Measurements from ENCODE around the gene RPL5. TPM values are rescaled to one million over a fixed set of nuclear protein-coding genes. Genes with fewer than 3 reads are reported as not detected.
A peak's percentile ranks its signal among the peaks of the same experiment; 100 is the strongest.

RPL5 gene
- total RNA-seq, 1 experiment from 2014 or later, result 1,480 TPM

GRCh38 chr1:92784639-92785500, 47.0 kb upstream of the RPL5 start, which contains the start of gene EVI5 (continued):
- TF ChIP-seq REST (IDR thresholded peaks at IDR 0.05; ENCODE audit: low read depth) (no peak), CEBPB (IDR thresholded peaks at IDR 0.05; ENCODE audit: low read depth) (no peak), FOSL1 (IDR thresholded peaks at IDR 0.05; ENCODE audit: low read depth) (no peak), SP1 (IDR thresholded peaks at IDR 0.05; ENCODE audit: low read depth) (no peak), CBX3 (IDR thresholded peaks at IDR 0.05; ENCODE audit: low read depth) (peak; percentile 98)

GRCh38 chr1:92786111-92786901, 45.5 kb upstream of the RPL5 start:
- ATAC-seq (no peak), DNase-seq (ENCODE audit: low read depth, low spot score) (no peak)
- Histone ChIP-seq H4K20me1 (ENCODE audit: insufficient read depth) (no peaks in the 10 kb centered on the region), H3K4me1 (ENCODE audit: control insufficient read depth in 1 of 2, insufficient read depth in 2 of 2, low read length in 2 of 2) (peaks cover 4 to 17% of the 10 kb centered on the region in 2 experiments; a peak in 3 of 4 replicates), H3K27ac (ENCODE audit: low read depth, low read length) (no peak overlapping the region), H3K9me3 (ENCODE audit: control insufficient read depth in 1 of 2, insufficient read depth in 1 of 2, low read depth in 1 of 2, low read length in 2 of 2) (no peaks in the 10 kb centered on the region), H3K79me2 (ENCODE audit: insufficient read depth, low read length) (peaks cover 29% of the 10 kb centered on the region), H3K9me2 (ENCODE audit: insufficient read depth) (no peaks in the 10 kb centered on the region), H3K4me3 (replicated peaks in 1 of 2; ENCODE audit: low read depth in 1 of 2, low read length in 2 of 2) (no peak overlapping the region), H3K4me2 (ENCODE audit: low read length) (no peak overlapping the region), H3K27me3 (ENCODE audit: insufficient read depth, low read length) (no peaks in the 10 kb centered on the region), H2AFZ (ENCODE audit: low read depth, low read length, poor library complexity, severe bottlenecking) (peak overlapping the region; percentile 2), H3K9ac (ENCODE audit: low read length) (no peak overlapping the region), H3K36me3 (ENCODE audit: control insufficient read depth in 1 of 2, insufficient read depth in 2 of 2, low read length in 2 of 2) (no peaks in the 10 kb centered on the region)
- ChIA-PET CTCF (no interaction called here), POLR2A (no interaction called here), RAD21 (ENCODE audit: low non-redundant PET in 1 of 2, low total read pairs in 2 of 2, uncharacterized antibody in 2 of 2, unreplicated experiment in 2 of 2) (no interaction called here)
- BruUV-seq (replicated peaks), result no TSS peak
- TF ChIP-seq POLR2AphosphoS5 (IDR thresholded peaks at IDR 0.05; ENCODE audit: low read depth, low read length) (no peak), EZH2phosphoT487 (IDR thresholded peaks at IDR 0.05; ENCODE audit: borderline replicate concordance) (no peak), CBX3 (IDR thresholded peaks at IDR 0.05; ENCODE audit: low read depth) (no peak), RAD21 (IDR thresholded peaks at IDR 0.05; ENCODE audit: low read depth) (no peak), CEBPB (IDR thresholded peaks at IDR 0.05; ENCODE audit: low read depth) (no peak), ATF3 (IDR thresholded peaks at IDR 0.05) (no peak)
- intact Hi-C loops (cut with micrococcal nuclease), result no loop called here

All from HCT116 (cell line).